ENCODE measurements around the gene ANKH.

GRCh38 chr5:14706615-14707021 is 165.0 kb downstream of the ANKH start:
- TF ChIP-seq CTCF (IDR thresholded peaks at IDR 0.05) (no peak), EZH2 (IDR thresholded peaks at IDR 0.05; ENCODE audit: borderline replicate concordance, insufficient read depth, low read depth, low read length, poor library complexity, severe bottlenecking) (no peak)
